Central memory CD8-positive, alpha-beta T cell (primary cell): ENCODE measurements around the gene ANKRD33B.
A peak's percentile ranks its signal among the peaks of the same experiment; 100 is the strongest.
"Not testable (repeated sequence)": the region's sequence is repeated elsewhere in the genome, so short reads cannot be mapped to it uniquely, and the experiment has no call there.

Source experiments
- ATAC-seq: fragments of 150-1000 bp; cut with Tn5 transposase; replicated peaks from 2 replicates; pipeline ENCODE4 v1.10.0; 2022; ENCODE audit warnings: mild to moderate bottlenecking, moderate FRiP score, moderate number of reproducible peaks; ENCODE audit not compliant: poor library complexity, severe bottlenecking; ENCODE audit errors: extremely low read depth
- DNase-seq, 2 donors: peaks; one replicate each; pipeline ENCODE4 v3.0.0; 2021; ENCODE audit warnings: low spot score in 2 of 2
- H3K27ac Mint-ChIP-seq: one replicate; pipeline ENCODE4 v1.8.0; 2022; ENCODE audit warnings: low read depth, mild to moderate bottlenecking, moderate library complexity, mixed read lengths
- H3K27me3 Mint-ChIP-seq: one replicate; pipeline ENCODE4 v1.8.0; 2022; ENCODE audit warnings: mixed read lengths
- H3K36me3 Mint-ChIP-seq: one replicate; pipeline ENCODE4 v1.8.0; 2022; ENCODE audit warnings: mild to moderate bottlenecking, moderate library complexity, mixed read lengths; ENCODE audit not compliant: insufficient read depth
- H3K4me1 Mint-ChIP-seq: one replicate; pipeline ENCODE4 v1.8.0; 2022; ENCODE audit warnings: mixed read lengths
- H3K4me3 Mint-ChIP-seq: one replicate; pipeline ENCODE4 v1.8.0; 2022; ENCODE audit warnings: mild to moderate bottlenecking, moderate library complexity, mixed read lengths
- H3K9me3 Mint-ChIP-seq: one replicate; pipeline ENCODE4 v1.8.0; 2022; ENCODE audit warnings: mixed read lengths

ANKRD33B gene

GRCh38 chr5:10563945-10564837 lies at the start of gene ANKRD33B:
Gene ANKRD33B, plus strand, starts transcription at chr5:10564070. Its CDS starts 398 bp downstream, at chr5:10564468.
- Mint-ChIP-seq H3K36me3 (peaks cover 4% of the 10 kb centered on the region), H3K4me1 (peaks cover 21% of the 10 kb centered on the region), H3K27ac (peak within 1 kb of the TSS; percentile 74), H3K9me3 (no peaks in the 10 kb centered on the region), H3K4me3 (peak within 1 kb of the TSS; percentile 85), H3K27me3 (peaks cover 11% of the 10 kb centered on the region)
- ATAC-seq = peak; percentile 79
- DNase-seq = peak; percentile 45 to 54

- not testable (repeated sequence) for ATAC-seq, H3K27ac Mint-ChIP-seq, H3K9me3 Mint-ChIP-seq, DNase-seq, H3K4me3 Mint-ChIP-seq, H3K4me1 Mint-ChIP-seq, H3K36me3 Mint-ChIP-seq
- peaks cover 33% of the 10 kb centered on the region for H3K27me3 Mint-ChIP-seq
Observed at GRCh38 chr5:10514572-10514971, 49.3 kb upstream of the ANKRD33B start.

DNA sequence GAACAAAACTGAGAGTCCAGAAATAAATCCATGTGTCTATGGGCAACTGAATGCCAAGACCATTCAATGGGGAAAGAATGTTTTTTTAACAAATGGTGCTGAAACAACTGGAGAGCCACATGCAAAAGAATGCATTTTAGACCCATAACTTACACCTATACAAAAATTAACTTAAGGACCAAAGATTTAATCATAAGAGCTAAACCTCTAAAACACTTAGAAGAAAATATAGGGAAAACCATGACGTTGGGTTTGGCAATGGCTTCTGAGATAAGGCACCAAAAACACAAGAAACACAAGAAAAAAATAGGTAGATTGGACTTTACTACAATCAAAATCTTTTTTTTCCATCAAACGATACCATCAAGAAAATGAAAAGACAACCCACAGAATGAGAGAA lies 48.4 kb upstream of the ANKRD33B start:
- Mint-ChIP-seq H3K27ac (no peak overlapping the region), H3K4me3 (no peak overlapping the region), H3K27me3 (peaks cover 24% of the 10 kb centered on the region), H3K9me3 (no peaks in the 10 kb centered on the region), H3K36me3 (no peaks in the 10 kb centered on the region), H3K4me1 (no peaks in the 10 kb centered on the region)
- DNase-seq (no peak), ATAC-seq (no peak)

- Mint-ChIP-seq H3K27me3 (peaks cover 4% of the 10 kb centered on the region), H3K4me3 (no peak overlapping the region), H3K27ac (no peak overlapping the region), H3K4me1 (no peaks in the 10 kb centered on the region), H3K36me3 (no peaks in the 10 kb centered on the region), H3K9me3 (no peaks in the 10 kb centered on the region)
- no peak for DNase-seq
- ATAC-seq = no peak
Observed at GRCh38 chr5:10518347-10518746, 45.5 kb upstream of the ANKRD33B start.

GRCh38 chr5:10519729-10520128 lies 44.1 kb upstream of the ANKRD33B start:
- Mint-ChIP-seq H3K27me3 (no peaks in the 10 kb centered on the region), H3K36me3 (no peaks in the 10 kb centered on the region), H3K9me3 (no peaks in the 10 kb centered on the region), H3K27ac (no peak overlapping the region), H3K4me1 (no peaks in the 10 kb centered on the region), H3K4me3 (no peak overlapping the region)
- DNase-seq (no peak), ATAC-seq (no peak)

- H3K4me1 Mint-ChIP-seq = no peaks in the 10 kb centered on the region
- no peak overlapping the region for H3K4me3 Mint-ChIP-seq
- no peak for DNase-seq
- no peaks in the 10 kb centered on the region for H3K27me3 Mint-ChIP-seq
- no peak overlapping the region for H3K27ac Mint-ChIP-seq
- no peaks in the 10 kb centered on the region for H3K36me3 Mint-ChIP-seq
- H3K9me3 Mint-ChIP-seq = no peaks in the 10 kb centered on the region
- ATAC-seq = no peak
Observed at GRCh38 chr5:10520706-10521105, 43.2 kb upstream of the ANKRD33B start.

GRCh38 chr5:10521466-10522223 lies 42.2 kb upstream of the ANKRD33B start:
- DNase-seq = no peak
- no peak for ATAC-seq
- no peak overlapping the region for H3K4me3 Mint-ChIP-seq
- H3K9me3 Mint-ChIP-seq = no peaks in the 10 kb centered on the region
- H3K36me3 Mint-ChIP-seq = no peaks in the 10 kb centered on the region
- no peak overlapping the region for H3K27ac Mint-ChIP-seq
- no peaks in the 10 kb centered on the region for H3K27me3 Mint-ChIP-seq
- no peaks in the 10 kb centered on the region for H3K4me1 Mint-ChIP-seq

DNA sequence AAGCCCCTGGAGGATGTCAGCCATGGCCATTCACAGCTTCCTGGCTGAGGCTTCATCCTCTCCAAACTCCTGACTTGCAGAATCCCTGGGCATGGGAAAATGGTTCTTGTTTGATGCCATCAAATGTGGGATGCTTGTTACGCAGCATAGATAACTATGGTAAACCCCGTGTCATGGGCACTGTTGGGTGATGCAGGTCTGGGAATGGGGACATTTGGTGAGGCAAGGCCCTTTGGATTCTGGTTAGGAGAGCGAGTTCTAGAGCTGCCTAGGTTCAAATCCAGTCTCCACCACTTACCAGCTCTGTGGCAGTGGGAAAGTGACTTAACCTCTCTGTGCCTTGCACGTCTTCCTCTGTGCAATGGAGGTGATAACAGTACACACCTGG lies 41.7 kb upstream of the ANKRD33B start:
- H3K36me3 Mint-ChIP-seq = no peaks in the 10 kb centered on the region
- H3K4me3 Mint-ChIP-seq = no peak overlapping the region
- no peaks in the 10 kb centered on the region for H3K4me1 Mint-ChIP-seq
- H3K9me3 Mint-ChIP-seq = no peaks in the 10 kb centered on the region
- no peak for DNase-seq
- no peak for ATAC-seq
- H3K27ac Mint-ChIP-seq = no peak overlapping the region
- no peaks in the 10 kb centered on the region for H3K27me3 Mint-ChIP-seq

DNA sequence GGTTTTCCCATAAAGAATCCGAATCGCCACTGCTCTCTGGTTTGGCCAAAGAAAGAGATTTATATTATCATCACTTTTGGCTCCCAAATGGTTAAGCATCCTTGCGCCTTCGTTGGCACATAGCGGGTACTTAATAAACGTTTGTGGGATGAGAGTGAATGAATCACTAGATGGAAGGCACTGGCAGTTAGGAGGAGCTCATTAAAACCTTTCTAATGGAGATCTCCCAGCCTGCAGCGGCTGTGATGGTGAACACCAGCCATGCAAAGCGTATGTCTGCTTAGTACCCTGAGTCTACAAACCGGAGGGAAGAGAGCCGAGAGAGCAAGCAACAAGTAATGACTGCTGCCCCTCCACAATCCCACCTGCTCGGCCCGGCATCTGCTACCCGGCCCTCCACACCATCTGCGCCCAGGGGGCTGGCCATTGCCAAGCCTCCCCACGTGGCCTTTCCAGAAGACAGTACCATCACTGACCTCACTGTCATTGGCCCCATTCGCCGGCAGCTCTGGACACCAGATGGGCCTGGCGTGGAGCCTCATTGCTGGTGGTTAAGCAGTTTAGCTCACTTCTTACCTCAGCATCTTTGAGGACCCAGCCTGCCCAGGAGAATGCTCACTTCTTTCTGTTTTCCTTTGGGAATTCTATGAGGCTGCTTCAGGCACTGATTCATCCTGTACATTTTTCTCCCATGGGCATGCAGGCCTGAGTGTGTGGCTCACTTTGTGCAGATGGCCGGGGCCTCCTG lies 39.3 kb upstream of the ANKRD33B start:
- Mint-ChIP-seq H3K27ac (no peak overlapping the region), H3K9me3 (no peaks in the 10 kb centered on the region), H3K4me3 (no peak overlapping the region), H3K27me3 (no peaks in the 10 kb centered on the region), H3K4me1 (no peaks in the 10 kb centered on the region), H3K36me3 (no peaks in the 10 kb centered on the region)
- DNase-seq (no peak), ATAC-seq (no peak)

DNA sequence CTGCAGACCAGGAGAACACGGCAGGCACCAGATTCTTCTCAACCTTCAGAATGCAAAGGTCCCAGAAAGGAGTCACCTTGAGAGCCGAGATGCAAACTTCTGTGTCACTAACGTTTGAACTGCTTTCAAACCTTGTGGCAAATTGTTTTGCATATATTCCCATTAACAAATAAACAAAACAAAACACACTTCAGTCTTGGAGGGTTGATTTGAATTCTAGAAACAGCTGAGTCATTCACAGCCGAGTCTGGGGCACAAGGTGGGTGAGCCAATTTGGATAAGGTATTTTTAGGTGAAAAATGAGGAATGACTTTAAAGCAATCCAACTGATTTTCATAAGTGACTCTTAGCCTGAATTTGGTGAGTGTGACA lies 38.8 kb upstream of the ANKRD33B start:
- H3K4me3 Mint-ChIP-seq = no peak overlapping the region
- ATAC-seq = no peak
- peaks cover 4% of the 10 kb centered on the region for H3K27me3 Mint-ChIP-seq
- H3K36me3 Mint-ChIP-seq = no peaks in the 10 kb centered on the region
- no peaks in the 10 kb centered on the region for H3K9me3 Mint-ChIP-seq
- H3K27ac Mint-ChIP-seq = no peak overlapping the region
- no peak for DNase-seq
- no peaks in the 10 kb centered on the region for H3K4me1 Mint-ChIP-seq

DNA sequence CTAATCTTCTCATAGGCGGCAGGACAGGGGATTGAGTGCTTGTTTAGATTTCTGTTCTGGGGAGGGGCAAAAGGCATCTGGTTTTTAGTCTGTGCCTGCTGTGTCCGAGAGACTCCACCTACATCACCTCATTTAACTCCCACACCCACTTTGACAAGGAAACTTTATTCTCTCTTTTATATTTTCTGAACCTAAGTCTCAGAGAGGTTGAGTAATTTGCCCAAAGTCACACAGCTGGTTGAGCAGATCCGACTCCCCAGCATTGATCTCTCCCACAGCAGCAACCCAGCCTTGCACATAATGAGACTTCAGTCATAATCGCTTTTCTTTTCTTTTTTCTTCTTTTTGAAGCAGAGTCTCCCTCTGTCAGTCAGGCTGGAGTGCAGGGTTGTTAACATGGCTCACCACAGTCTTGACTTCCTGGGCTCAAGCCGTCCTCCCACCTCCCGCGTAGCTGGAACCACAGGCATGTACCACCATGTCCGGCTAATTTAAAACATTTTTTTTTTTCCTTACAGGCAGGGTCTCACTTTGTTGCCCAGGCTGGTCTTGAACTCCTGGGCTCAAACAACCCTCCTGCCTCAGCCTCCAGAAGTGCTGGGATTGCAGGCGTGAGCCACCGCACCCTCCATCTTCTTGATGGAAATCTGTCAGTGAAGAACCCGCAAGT lies 36.5 kb upstream of the ANKRD33B start:
- H3K4me1 Mint-ChIP-seq = no peaks in the 10 kb centered on the region
- H3K27me3 Mint-ChIP-seq = peaks cover 27% of the 10 kb centered on the region
- H3K27ac Mint-ChIP-seq = no peak overlapping the region
- ATAC-seq = no peak
- H3K9me3 Mint-ChIP-seq = no peaks in the 10 kb centered on the region
- H3K4me3 Mint-ChIP-seq = no peak overlapping the region
- DNase-seq = no peak
- no peaks in the 10 kb centered on the region for H3K36me3 Mint-ChIP-seq
